Loucy (cell line): Measurements from ENCODE around the gene SLC9A1.

ENCODE experiments used
- EZH2phosphoT487 ChIP-seq: fragments of 200-600 bp; IDR thresholded peaks from 2 replicates; pipeline ENCODE4 v1.6.1; 2018; ENCODE audit warnings: antibody characterized with exemption, mild to moderate bottlenecking, moderate library complexity, borderline replicate concordance
- TF ChIP-seq, protein P1 (sequence below): fragments of 200-600 bp; sonication (generic); conservative IDR thresholded peaks from 2 replicates; pipeline ENCODE4 v1.5.1; 2014; ENCODE audit warnings: mild to moderate bottlenecking, antibody characterized with exemption, low read length

GRCh38 chr1:27118440-27118689 is 36.6 kb downstream of the SLC9A1 start:
- TF ChIP-seq, protein P1, sequence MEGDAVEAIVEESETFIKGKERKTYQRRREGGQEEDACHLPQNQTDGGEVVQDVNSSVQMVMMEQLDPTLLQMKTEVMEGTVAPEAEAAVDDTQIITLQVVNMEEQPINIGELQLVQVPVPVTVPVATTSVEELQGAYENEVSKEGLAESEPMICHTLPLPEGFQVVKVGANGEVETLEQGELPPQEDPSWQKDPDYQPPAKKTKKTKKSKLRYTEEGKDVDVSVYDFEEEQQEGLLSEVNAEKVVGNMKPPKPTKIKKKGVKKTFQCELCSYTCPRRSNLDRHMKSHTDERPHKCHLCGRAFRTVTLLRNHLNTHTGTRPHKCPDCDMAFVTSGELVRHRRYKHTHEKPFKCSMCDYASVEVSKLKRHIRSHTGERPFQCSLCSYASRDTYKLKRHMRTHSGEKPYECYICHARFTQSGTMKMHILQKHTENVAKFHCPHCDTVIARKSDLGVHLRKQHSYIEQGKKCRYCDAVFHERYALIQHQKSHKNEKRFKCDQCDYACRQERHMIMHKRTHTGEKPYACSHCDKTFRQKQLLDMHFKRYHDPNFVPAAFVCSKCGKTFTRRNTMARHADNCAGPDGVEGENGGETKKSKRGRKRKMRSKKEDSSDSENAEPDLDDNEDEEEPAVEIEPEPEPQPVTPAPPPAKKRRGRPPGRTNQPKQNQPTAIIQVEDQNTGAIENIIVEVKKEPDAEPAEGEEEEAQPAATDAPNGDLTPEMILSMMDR = no peak
- TF ChIP-seq EZH2phosphoT487 = no peak
